ENCODE data around the gene C5orf24.
"Not testable (repeated sequence)": the region's sequence is repeated elsewhere in the genome, so short reads cannot be mapped to it uniquely, and the experiment has no call there.

C5orf24 gene

GRCh38 chr5:134879456-134879855 lies 33.7 kb downstream of the C5orf24 start (continued):
- TF ChIP-seq SNAI2 (CRISPR knock-in tag; IDR thresholded peaks at IDR 0.05) (no peak), ESRRG (CRISPR knock-in tag; IDR thresholded peaks at IDR 0.05) (no peak), RARB (CRISPR knock-in tag; IDR thresholded peaks at IDR 0.05) (no peak), ZNF70 (CRISPR knock-in tag; IDR thresholded peaks at IDR 0.05) (no peak), ZNF8 (CRISPR knock-in tag; IDR thresholded peaks at IDR 0.05) (no peak), ZFP30 (CRISPR knock-in tag; IDR thresholded peaks at IDR 0.05) (no peak), CSRNP3 (CRISPR knock-in tag; IDR thresholded peaks at IDR 0.05) (no peak), POU6F1 (CRISPR knock-in tag; IDR thresholded peaks at IDR 0.05; ENCODE audit: borderline replicate concordance, low read depth) (no peak), TCF4 (CRISPR knock-in tag; IDR thresholded peaks at IDR 0.05; ENCODE audit: borderline replicate concordance) (no peak), PPARA (CRISPR knock-in tag; IDR thresholded peaks at IDR 0.05; ENCODE audit: borderline replicate concordance) (no peak), ZFP3 (CRISPR knock-in tag; IDR thresholded peaks at IDR 0.05) (no peak), TOX (CRISPR knock-in tag; IDR thresholded peaks at IDR 0.05; ENCODE audit: borderline replicate concordance) (no peak)

- not testable (repeated sequence) for ATAC-seq
Observed at GRCh38 chr5:134880937-134881336, 35.2 kb downstream of the C5orf24 start.

GRCh38 chr5:134881711-134882110 lies 35.9 kb downstream of the C5orf24 start:
- ATAC-seq = not testable (repeated sequence)

DNA sequence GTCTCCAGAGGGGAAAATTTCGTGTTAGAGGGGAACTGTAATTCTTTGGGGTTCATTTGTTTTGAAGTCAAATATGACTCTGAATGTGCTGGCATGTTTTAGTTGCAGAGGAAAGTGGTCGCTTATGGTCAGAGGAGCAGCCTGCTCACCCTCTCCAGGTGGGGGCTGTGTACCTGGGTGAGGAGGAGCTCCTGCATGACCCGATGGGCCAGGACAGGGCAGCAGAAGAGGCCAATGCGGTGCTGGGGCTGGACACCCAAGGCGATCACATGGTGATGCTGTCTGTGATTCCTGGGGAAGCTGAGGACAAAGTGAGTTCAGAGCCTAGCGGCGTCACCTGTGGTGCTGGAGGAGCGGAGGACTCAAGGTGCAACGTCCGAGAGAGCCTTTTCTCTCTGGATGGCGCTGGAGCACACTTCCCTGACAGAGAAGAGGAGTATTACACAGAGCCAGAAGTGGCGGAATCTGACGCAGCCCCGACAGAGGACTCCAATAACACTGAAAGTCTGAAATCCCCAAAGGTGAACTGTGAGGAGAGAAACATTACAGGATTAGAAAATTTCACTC lies 41.9 kb downstream of the C5orf24 start:
- ATAC-seq = no peak
- TF ChIP-seq ZFP3 (CRISPR knock-in tag; IDR thresholded peaks at IDR 0.05) = no peak
- no peak for TF ChIP-seq CSDC2 (CRISPR knock-in tag; IDR thresholded peaks at IDR 0.05)

DNA sequence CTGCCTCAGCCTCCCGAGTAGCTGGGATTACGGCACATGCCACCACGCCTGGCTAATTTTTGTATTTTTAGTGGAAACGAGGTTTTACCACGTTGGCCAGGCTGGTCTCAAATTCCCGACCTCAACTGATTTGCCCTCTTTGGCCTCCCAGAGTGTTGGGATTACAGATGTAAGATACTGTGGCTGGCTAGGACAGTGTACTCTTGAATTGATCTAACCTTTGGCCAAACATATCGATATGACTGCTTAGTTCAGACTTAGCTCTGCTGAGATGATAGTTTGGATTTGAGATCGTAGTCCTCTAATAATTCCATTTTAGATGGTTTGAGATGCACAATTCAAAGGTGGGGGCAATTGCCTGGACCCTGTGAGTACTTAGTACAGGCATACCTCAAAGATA lies 43.6 kb downstream of the C5orf24 start:
- TF ChIP-seq SNAI2 (CRISPR knock-in tag; IDR thresholded peaks at IDR 0.05) = no peak
- TF ChIP-seq, protein P1, sequence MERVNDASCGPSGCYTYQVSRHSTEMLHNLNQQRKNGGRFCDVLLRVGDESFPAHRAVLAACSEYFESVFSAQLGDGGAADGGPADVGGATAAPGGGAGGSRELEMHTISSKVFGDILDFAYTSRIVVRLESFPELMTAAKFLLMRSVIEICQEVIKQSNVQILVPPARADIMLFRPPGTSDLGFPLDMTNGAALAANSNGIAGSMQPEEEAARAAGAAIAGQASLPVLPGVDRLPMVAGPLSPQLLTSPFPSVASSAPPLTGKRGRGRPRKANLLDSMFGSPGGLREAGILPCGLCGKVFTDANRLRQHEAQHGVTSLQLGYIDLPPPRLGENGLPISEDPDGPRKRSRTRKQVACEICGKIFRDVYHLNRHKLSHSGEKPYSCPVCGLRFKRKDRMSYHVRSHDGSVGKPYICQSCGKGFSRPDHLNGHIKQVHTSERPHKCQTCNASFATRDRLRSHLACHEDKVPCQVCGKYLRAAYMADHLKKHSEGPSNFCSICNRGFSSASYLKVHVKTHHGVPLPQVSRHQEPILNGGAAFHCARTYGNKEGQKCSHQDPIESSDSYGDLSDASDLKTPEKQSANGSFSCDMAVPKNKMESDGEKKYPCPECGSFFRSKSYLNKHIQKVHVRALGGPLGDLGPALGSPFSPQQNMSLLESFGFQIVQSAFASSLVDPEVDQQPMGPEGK (CRISPR knock-in tag; IDR thresholded peaks at IDR 0.05; ENCODE audit: borderline replicate concordance) = no peak
- TF ChIP-seq TCF4 (CRISPR knock-in tag; IDR thresholded peaks at IDR 0.05; ENCODE audit: borderline replicate concordance) = no peak
- no peak for TF ChIP-seq ESRRG (CRISPR knock-in tag; IDR thresholded peaks at IDR 0.05)
- no peak for TF ChIP-seq TOX (CRISPR knock-in tag; IDR thresholded peaks at IDR 0.05; ENCODE audit: borderline replicate concordance)
- TF ChIP-seq ZC3H10 (CRISPR knock-in tag; IDR thresholded peaks at IDR 0.05) = no peak
- TF ChIP-seq ZNF8 (CRISPR knock-in tag; IDR thresholded peaks at IDR 0.05) = no peak
- no peak for TF ChIP-seq POU6F1 (CRISPR knock-in tag; IDR thresholded peaks at IDR 0.05; ENCODE audit: borderline replicate concordance, low read depth)
- no peak for TF ChIP-seq BACH2 (CRISPR knock-in tag; IDR thresholded peaks at IDR 0.05; ENCODE audit: borderline replicate concordance)
- TF ChIP-seq PPARA (CRISPR knock-in tag; IDR thresholded peaks at IDR 0.05; ENCODE audit: borderline replicate concordance) = no peak
- TF ChIP-seq, protein P2, sequence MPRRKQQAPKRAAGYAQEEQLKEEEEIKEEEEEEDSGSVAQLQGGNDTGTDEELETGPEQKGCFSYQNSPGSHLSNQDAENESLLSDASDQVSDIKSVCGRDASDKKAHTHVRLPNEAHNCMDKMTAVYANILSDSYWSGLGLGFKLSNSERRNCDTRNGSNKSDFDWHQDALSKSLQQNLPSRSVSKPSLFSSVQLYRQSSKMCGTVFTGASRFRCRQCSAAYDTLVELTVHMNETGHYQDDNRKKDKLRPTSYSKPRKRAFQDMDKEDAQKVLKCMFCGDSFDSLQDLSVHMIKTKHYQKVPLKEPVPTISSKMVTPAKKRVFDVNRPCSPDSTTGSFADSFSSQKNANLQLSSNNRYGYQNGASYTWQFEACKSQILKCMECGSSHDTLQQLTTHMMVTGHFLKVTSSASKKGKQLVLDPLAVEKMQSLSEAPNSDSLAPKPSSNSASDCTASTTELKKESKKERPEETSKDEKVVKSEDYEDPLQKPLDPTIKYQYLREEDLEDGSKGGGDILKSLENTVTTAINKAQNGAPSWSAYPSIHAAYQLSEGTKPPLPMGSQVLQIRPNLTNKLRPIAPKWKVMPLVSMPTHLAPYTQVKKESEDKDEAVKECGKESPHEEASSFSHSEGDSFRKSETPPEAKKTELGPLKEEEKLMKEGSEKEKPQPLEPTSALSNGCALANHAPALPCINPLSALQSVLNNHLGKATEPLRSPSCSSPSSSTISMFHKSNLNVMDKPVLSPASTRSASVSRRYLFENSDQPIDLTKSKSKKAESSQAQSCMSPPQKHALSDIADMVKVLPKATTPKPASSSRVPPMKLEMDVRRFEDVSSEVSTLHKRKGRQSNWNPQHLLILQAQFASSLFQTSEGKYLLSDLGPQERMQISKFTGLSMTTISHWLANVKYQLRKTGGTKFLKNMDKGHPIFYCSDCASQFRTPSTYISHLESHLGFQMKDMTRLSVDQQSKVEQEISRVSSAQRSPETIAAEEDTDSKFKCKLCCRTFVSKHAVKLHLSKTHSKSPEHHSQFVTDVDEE (CRISPR knock-in tag; IDR thresholded peaks at IDR 0.05) = no peak
- TF ChIP-seq OSR1 (CRISPR knock-in tag; IDR thresholded peaks at IDR 0.05) = no peak
- no peak for ATAC-seq
